Neural progenitor cell (in vitro differentiated cells): ENCODE measurements around the gene IDS. TPM values are rescaled to one million over a fixed set of nuclear protein-coding genes. Genes with fewer than 3 reads are reported as not detected.
"Not testable (repeated sequence)": the region's sequence is repeated elsewhere in the genome, so short reads cannot be mapped to it uniquely, and the experiment has no call there.

Experiments
- DNase-seq: peaks from one replicate; pipeline ENCODE4 v3.0.0-alpha.2; 2016; ENCODE audit warnings: low spot score
- H2AFZ ChIP-seq: fragments of 200-600 bp; sonication (generic); replicated peaks from 2 replicates; pipeline ENCODE4 v1.6.1; 2016; ENCODE audit warnings: antibody characterized with exemption
- H3F3A ChIP-seq: fragments of 200-600 bp; sonication (generic); 2 replicates; pipeline ENCODE4 v1.6.1; 2016; ENCODE audit warnings: antibody characterized with exemption, low read depth
- H3K27ac ChIP-seq: fragments of 200-600 bp; sonication (generic); 2 replicates; pipeline ENCODE4 v1.5.1; 2016; ENCODE audit warnings: mild to moderate bottlenecking
- H3K27me3 ChIP-seq: fragments of 200-600 bp; sonication (generic); 2 replicates; pipeline ENCODE4 v1.6.1; 2016; ENCODE audit warnings: mild to moderate bottlenecking, moderate library complexity
- H3K36me3 ChIP-seq: fragments of 200-600 bp; sonication (generic); 2 replicates; pipeline ENCODE4 v1.5.1; 2016
- H3K4me1 ChIP-seq: fragments of 200-600 bp; sonication (generic); 2 replicates; pipeline ENCODE4 v1.6.1; 2016; ENCODE audit warnings: mixed run types
- H3K4me2 ChIP-seq: fragments of 200-600 bp; sonication (generic); 2 replicates; pipeline ENCODE4 v1.6.1; 2016
- H3K4me3 ChIP-seq: fragments of 200-600 bp; sonication (generic); 2 replicates; pipeline ENCODE4 v1.5.1; 2016
- H3K79me2 ChIP-seq: fragments of 200-600 bp; sonication (generic); 2 replicates; pipeline ENCODE4 v1.6.1; 2016; ENCODE audit warnings: low read depth
- H3K9ac ChIP-seq: fragments of 200-600 bp; sonication (generic); 2 replicates; pipeline ENCODE4 v1.6.1; 2016
- H3K9me3 ChIP-seq: fragments of 200-600 bp; sonication (generic); 2 replicates; pipeline ENCODE4 v1.5.1; 2016; ENCODE audit warnings: low read depth
- H4K20me1 ChIP-seq: fragments of 200-600 bp; sonication (generic); 2 replicates; pipeline ENCODE4 v1.6.1; 2016; ENCODE audit warnings: low read depth
- H3K27ac Mint-ChIP-seq: 3 replicates; pipeline ENCODE4 v1.8.0; 2021; ENCODE audit warnings: mixed read lengths
- H3K27me3 Mint-ChIP-seq: 2 replicates; pipeline ENCODE4 v1.8.0; 2022; ENCODE audit warnings: low read depth, mild to moderate bottlenecking, inconsistent platforms, moderate library complexity, mixed read lengths; ENCODE audit not compliant: insufficient read depth
- H3K36me3 Mint-ChIP-seq: 3 replicates; pipeline ENCODE4 v1.8.0; 2021; ENCODE audit warnings: mixed read lengths
- H3K4me1 Mint-ChIP-seq: 3 replicates; pipeline ENCODE4 v1.8.0; 2021; ENCODE audit warnings: mixed read lengths
- H3K4me3 Mint-ChIP-seq: 3 replicates; pipeline ENCODE4 v1.8.0; 2021; ENCODE audit warnings: mild to moderate bottlenecking, moderate library complexity, mixed read lengths
- H3K9me3 Mint-ChIP-seq: 3 replicates; pipeline ENCODE4 v1.8.0; 2020; ENCODE audit warnings: mixed read lengths
- EZH2 ChIP-seq: fragments of 200-600 bp; sonication (generic); IDR thresholded peaks from 2 replicates; pipeline ENCODE4 v1.6.1; 2017; ENCODE audit warnings: antibody characterized with exemption, mild to moderate bottlenecking, moderate library complexity
- EZH2phosphoT487 ChIP-seq: fragments of 200-600 bp; sonication (generic); IDR thresholded peaks from 2 replicates; pipeline ENCODE4 v1.6.1; 2017; ENCODE audit warnings: antibody characterized with exemption
- total RNA-seq: library from RNA; depleted of rRNA; stranded (reverse); fragments of >200 nt; gene quantifications from 2 replicates; pipeline ENCODE4 v1.2.3, GENCODE V29; 2015; ENCODE audit warnings: low replicate concordance
- TF ChIP-seq, protein P1 (sequence below): fragments of 200-600 bp; sonication (generic); IDR thresholded peaks from 2 replicates; pipeline ENCODE4 v1.5.1; 2017; ENCODE audit warnings: antibody characterized with exemption, mild to moderate bottlenecking

Gene IDS
- total RNA-seq, 1 donor from 2014 or later, result 14.5 TPM

DNA sequence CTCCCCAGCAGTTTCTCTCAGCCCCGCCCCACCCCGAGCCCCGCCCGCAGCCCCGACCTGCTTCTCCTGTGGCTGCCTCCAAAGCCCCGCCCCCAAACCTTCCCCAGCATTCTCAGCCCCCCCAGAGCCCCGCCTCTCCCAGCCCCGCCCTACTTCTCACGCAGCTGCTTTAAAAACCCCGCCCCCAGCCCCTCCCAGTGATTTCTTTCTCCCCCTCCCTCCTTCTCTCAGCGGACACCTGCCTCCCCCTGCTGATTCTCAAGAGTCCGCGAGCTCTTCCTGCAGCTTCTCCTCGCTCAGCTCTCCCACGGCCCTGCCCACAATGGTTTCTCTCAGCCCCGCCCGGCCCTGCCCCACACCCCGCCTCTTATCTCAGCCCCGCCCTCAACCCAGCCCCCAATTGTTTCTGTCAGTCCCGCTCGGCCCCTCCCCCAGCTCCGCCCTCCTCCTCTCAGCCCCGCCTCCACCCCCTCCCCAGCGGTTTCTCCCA is 35.1 kb upstream of the IDS start:
- Histone ChIP-seq H3K27ac (no peak overlapping the region), H3K4me2 (peak overlapping the region; percentile 80), H3K9ac (no peak overlapping the region), H3K36me3 (no peaks in the 10 kb centered on the region), H3K9me3 (no peaks in the 10 kb centered on the region), H4K20me1 (no peaks in the 10 kb centered on the region), H3K27me3 (no peaks in the 10 kb centered on the region), H2AFZ (peak overlapping the region; percentile 17), H3K4me3 (peak overlapping the region; percentile 61), H3F3A (peaks cover 8% of the 10 kb centered on the region), H3K4me1 (no peaks in the 10 kb centered on the region), H3K79me2 (no peaks in the 10 kb centered on the region)
- Mint-ChIP-seq H3K27me3 (peaks cover 2% of the 10 kb centered on the region), H3K36me3 (peaks cover 2% of the 10 kb centered on the region), H3K27ac (peak overlapping the region; percentile 92), H3K4me1 (peaks cover 4% of the 10 kb centered on the region), H3K9me3 (peaks cover 8% of the 10 kb centered on the region), H3K4me3 (peak overlapping the region; percentile 91)
- peak; percentile 95 for DNase-seq
- TF ChIP-seq, protein P1, sequence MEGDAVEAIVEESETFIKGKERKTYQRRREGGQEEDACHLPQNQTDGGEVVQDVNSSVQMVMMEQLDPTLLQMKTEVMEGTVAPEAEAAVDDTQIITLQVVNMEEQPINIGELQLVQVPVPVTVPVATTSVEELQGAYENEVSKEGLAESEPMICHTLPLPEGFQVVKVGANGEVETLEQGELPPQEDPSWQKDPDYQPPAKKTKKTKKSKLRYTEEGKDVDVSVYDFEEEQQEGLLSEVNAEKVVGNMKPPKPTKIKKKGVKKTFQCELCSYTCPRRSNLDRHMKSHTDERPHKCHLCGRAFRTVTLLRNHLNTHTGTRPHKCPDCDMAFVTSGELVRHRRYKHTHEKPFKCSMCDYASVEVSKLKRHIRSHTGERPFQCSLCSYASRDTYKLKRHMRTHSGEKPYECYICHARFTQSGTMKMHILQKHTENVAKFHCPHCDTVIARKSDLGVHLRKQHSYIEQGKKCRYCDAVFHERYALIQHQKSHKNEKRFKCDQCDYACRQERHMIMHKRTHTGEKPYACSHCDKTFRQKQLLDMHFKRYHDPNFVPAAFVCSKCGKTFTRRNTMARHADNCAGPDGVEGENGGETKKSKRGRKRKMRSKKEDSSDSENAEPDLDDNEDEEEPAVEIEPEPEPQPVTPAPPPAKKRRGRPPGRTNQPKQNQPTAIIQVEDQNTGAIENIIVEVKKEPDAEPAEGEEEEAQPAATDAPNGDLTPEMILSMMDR, result no peak
- TF ChIP-seq EZH2 (no peak), EZH2phosphoT487 (no peak)

- peak overlapping the region; percentile 84 for H3K4me3 Mint-ChIP-seq
- H3K27ac ChIP-seq, result no peak overlapping the region
- no peaks in the 10 kb centered on the region for H3K79me2 ChIP-seq
- H3K9ac ChIP-seq, result no peak overlapping the region
- no peaks in the 10 kb centered on the region for H3K9me3 ChIP-seq
- DNase-seq, result peak; percentile 91
- H3K9me3 Mint-ChIP-seq, result peaks cover 8% of the 10 kb centered on the region
- no peak overlapping the region for H2AFZ ChIP-seq
- no peaks in the 10 kb centered on the region for H4K20me1 ChIP-seq
- H3K4me2 ChIP-seq, result peak overlapping the region; percentile 63
- H3F3A ChIP-seq, result peaks cover 8% of the 10 kb centered on the region
- H3K4me1 Mint-ChIP-seq, result peaks cover 4% of the 10 kb centered on the region
- H3K27me3 ChIP-seq, result no peaks in the 10 kb centered on the region
- H3K27me3 Mint-ChIP-seq, result no peaks in the 10 kb centered on the region
- TF ChIP-seq EZH2, result no peak
- no peak for TF ChIP-seq EZH2phosphoT487
- TF ChIP-seq, protein P1, result no peak
- peaks cover 2% of the 10 kb centered on the region for H3K36me3 Mint-ChIP-seq
- peak overlapping the region; percentile 65 for H3K4me3 ChIP-seq
- H3K36me3 ChIP-seq, result no peaks in the 10 kb centered on the region
- peak overlapping the region; percentile 67 for H3K27ac Mint-ChIP-seq
- no peaks in the 10 kb centered on the region for H3K4me1 ChIP-seq
Measured at GRCh38 chrX:149539283-149540130, 34.4 kb upstream of the IDS start.

DNA sequence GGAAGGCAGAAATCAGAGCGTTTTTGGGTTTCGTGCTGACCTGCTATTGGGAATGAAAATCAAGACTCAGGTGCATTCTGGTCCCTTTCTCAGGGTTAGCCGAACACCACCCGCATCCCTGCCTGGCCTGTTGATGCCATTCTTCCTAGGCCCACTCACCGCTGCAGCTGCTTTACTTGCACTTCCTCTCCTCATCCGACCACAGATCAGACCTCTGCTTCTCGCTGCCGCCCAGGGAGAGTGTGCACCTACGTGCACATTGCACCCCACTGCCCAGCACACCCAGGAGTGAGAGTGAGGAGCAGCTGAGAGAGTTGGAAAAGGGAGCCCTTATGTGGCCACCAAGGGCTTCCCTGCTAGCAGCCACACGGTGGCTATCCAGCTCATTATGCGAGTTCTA is 32.4 kb upstream of the IDS start:
- not testable (repeated sequence) for H3K36me3 ChIP-seq, H3K4me2 ChIP-seq, H3K4me3 Mint-ChIP-seq, H4K20me1 ChIP-seq, H3K36me3 Mint-ChIP-seq, H3K27ac Mint-ChIP-seq, H3K4me3 ChIP-seq, H3K79me2 ChIP-seq, H3K4me1 Mint-ChIP-seq, H3K27ac ChIP-seq, H3K4me1 ChIP-seq, H3K9ac ChIP-seq, H3F3A ChIP-seq, H3K9me3 ChIP-seq, H3K27me3 ChIP-seq, H2AFZ ChIP-seq, H3K9me3 Mint-ChIP-seq, DNase-seq, H3K27me3 Mint-ChIP-seq

DNA sequence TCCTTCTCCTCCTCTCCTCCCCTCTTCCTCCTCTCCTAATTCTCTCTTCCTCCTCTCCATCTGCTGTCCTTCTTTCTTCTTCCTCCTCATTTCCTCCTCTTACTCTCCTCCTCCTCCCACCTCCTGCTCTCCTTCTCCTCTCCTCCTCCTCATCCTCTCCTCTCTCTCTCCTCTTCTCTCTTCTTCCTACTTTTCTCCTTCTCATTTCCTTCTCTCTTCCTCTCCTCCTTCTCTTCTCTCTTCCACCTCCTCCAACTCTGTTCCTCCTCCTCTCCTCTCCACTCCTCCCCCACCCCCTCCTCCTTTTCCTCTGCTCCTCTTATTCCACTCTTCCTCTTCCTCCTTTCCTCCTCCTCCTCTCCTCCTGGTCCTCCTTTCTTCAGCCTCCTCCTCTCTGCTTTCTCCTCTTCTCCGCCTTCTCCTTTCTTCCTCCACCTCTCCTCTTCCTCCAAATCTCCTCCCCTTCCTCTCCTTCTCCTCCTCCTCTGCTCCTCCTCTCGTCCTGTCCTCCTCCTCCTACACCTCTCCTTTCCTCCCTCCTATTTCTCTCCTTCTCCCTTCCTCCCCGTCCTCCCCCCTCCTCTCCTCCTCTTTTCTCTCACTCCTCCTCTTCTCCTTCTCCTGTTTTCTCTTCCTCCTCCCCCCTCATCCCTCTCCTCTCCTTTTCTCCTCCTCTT is 30.0 kb upstream of the IDS start:
- not testable (repeated sequence) for DNase-seq, H3K4me2 ChIP-seq, H3K27me3 Mint-ChIP-seq, H3K27ac ChIP-seq, H3K9me3 ChIP-seq, H2AFZ ChIP-seq, H3K36me3 Mint-ChIP-seq, H3K79me2 ChIP-seq, H3K9me3 Mint-ChIP-seq, H3K4me1 ChIP-seq, H4K20me1 ChIP-seq, H3K9ac ChIP-seq, H3K27ac Mint-ChIP-seq, H3F3A ChIP-seq, H3K4me3 ChIP-seq, H3K4me1 Mint-ChIP-seq, H3K27me3 ChIP-seq, H3K4me3 Mint-ChIP-seq, H3K36me3 ChIP-seq

DNA sequence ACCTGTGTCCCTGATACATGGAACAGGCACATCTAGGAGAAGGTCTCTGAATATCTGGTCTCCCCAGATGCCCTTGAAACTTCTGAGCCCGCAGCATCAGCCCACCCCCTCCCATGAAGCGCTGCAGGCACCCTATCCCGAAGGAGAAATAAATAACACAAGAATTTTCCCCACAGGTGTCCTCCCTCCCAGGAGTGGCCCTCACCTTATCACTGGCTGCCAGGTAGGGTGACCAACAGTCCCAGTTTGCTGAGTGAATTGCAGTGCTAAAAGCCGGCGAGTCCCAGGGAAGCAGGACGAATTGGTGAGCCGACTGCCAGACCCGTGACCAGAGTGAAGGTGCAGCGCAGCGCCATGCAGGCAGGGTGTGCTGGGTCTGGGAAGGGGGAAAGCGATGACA is 28.9 kb upstream of the IDS start:
- not testable (repeated sequence) for H3K4me3 ChIP-seq, H3K9me3 Mint-ChIP-seq, H3F3A ChIP-seq

GRCh38 chrX:149532868-149533267 is 27.8 kb upstream of the IDS start:
- not testable (repeated sequence) for H3K9me3 ChIP-seq, H3K4me1 ChIP-seq, H3K4me3 Mint-ChIP-seq, H3K4me3 ChIP-seq, H2AFZ ChIP-seq, H3K4me1 Mint-ChIP-seq, H3K27me3 Mint-ChIP-seq, H3K4me2 ChIP-seq, H3K9me3 Mint-ChIP-seq, H4K20me1 ChIP-seq, H3K9ac ChIP-seq, H3K27ac Mint-ChIP-seq, DNase-seq, H3F3A ChIP-seq, H3K36me3 Mint-ChIP-seq, H3K27ac ChIP-seq, H3K27me3 ChIP-seq, H3K79me2 ChIP-seq, H3K36me3 ChIP-seq

More for the DNA sequence above, 28.9 kb upstream of the IDS start:
- H4K20me1 ChIP-seq, H3K36me3 Mint-ChIP-seq, H3K9me3 ChIP-seq, H2AFZ ChIP-seq, H3K79me2 ChIP-seq, H3K27me3 Mint-ChIP-seq, H3K27ac Mint-ChIP-seq, H3K36me3 ChIP-seq, H3K27ac ChIP-seq, DNase-seq, H3K4me1 Mint-ChIP-seq, H3K4me3 Mint-ChIP-seq, H3K27me3 ChIP-seq, H3K4me1 ChIP-seq, H3K9ac ChIP-seq, H3K4me2 ChIP-seq: not testable (repeated sequence)
